GM23338 (cell line): ENCODE measurements around the gene ARHGAP32. TPM values are rescaled to one million over a fixed set of nuclear protein-coding genes. Genes with fewer than 3 reads are reported as not detected.

ENCODE experiments used
- ATAC-seq: fragments of 200-7000 bp; cut with Tn5 transposase; 3 replicates; pipeline ENCODE4 v1.9.1; 2020
- DNase-seq: peaks from one replicate; pipeline ENCODE4 v3.0.0-alpha.2; 2015; ENCODE audit warnings: low spot score
- H2AFZ ChIP-seq: fragments of 200-600 bp; sonication (generic); 2 replicates; pipeline ENCODE4 v1.8.0; 2016; ENCODE audit warnings: antibody characterized with exemption, mild to moderate bottlenecking, moderate library complexity
- H3F3A ChIP-seq: fragments of 200-600 bp; sonication (generic); replicated peaks from 2 replicates; pipeline ENCODE4 v1.8.0; 2017; ENCODE audit warnings: antibody characterized with exemption, mixed run types, low read depth
- H3K27ac ChIP-seq: fragments of 200-600 bp; sonication (generic); 2 replicates; pipeline ENCODE4 v1.6.1; 2016; ENCODE audit warnings: low read depth
- H3K27me3 ChIP-seq: fragments of 200-600 bp; sonication (generic); 2 replicates; pipeline ENCODE4 v1.8.0; 2016; ENCODE audit warnings: mild to moderate bottlenecking, mixed run types, moderate library complexity; ENCODE audit not compliant: insufficient read depth
- H3K36me3 ChIP-seq: fragments of 200-600 bp; sonication (generic); 2 replicates; pipeline ENCODE4 v1.8.0; 2016; ENCODE audit warnings: mild to moderate bottlenecking; ENCODE audit not compliant: insufficient read depth
- H3K4me1 ChIP-seq: fragments of 200-600 bp; sonication (generic); 2 replicates; pipeline ENCODE4 v1.8.0; 2016; ENCODE audit warnings: mild to moderate bottlenecking, moderate library complexity; ENCODE audit not compliant: insufficient read depth
- H3K4me2 ChIP-seq: fragments of 200-600 bp; sonication (generic); 2 replicates; pipeline ENCODE4 v1.7.1; 2017; ENCODE audit warnings: mixed run types
- H3K4me3 ChIP-seq: fragments of 200-600 bp; sonication (generic); 2 replicates; pipeline ENCODE4 v1.6.1; 2016; ENCODE audit warnings: mixed run types
- H3K79me2 ChIP-seq: fragments of 200-600 bp; sonication (generic); replicated peaks from 2 replicates; pipeline ENCODE4 v1.8.0; 2017; ENCODE audit warnings: mild to moderate bottlenecking; ENCODE audit not compliant: insufficient read depth
- H3K9me2 ChIP-seq: fragments of 200-600 bp; sonication (generic); 2 replicates; pipeline ENCODE4 v1.8.0; 2017; ENCODE audit not compliant: insufficient read depth
- H4K20me1 ChIP-seq: fragments of 200-600 bp; sonication (generic); replicated peaks from 2 replicates; pipeline ENCODE4 v1.8.0; 2017; ENCODE audit warnings: mild to moderate bottlenecking; ENCODE audit not compliant: insufficient read depth
- H3K27ac Mint-ChIP-seq: 2 replicates; pipeline ENCODE4 v1.8.0; 2020; ENCODE audit warnings: inconsistent platforms, mild to moderate bottlenecking, moderate library complexity, mixed read lengths
- H3K27me3 Mint-ChIP-seq: 3 replicates; pipeline ENCODE4 v1.8.0; 2022; ENCODE audit warnings: low read depth, mild to moderate bottlenecking, moderate library complexity, mixed read lengths, inconsistent platforms; ENCODE audit not compliant: insufficient read depth, poor library complexity
- H3K36me3 Mint-ChIP-seq: 3 replicates; pipeline ENCODE4 v1.8.0; 2021; ENCODE audit warnings: low read depth, mild to moderate bottlenecking, inconsistent platforms, moderate library complexity, mixed read lengths
- H3K4me1 Mint-ChIP-seq: 3 replicates; pipeline ENCODE4 v1.8.0; 2020; ENCODE audit warnings: mild to moderate bottlenecking, inconsistent platforms, mixed read lengths
- H3K4me3 Mint-ChIP-seq: 3 replicates; pipeline ENCODE4 v1.8.0; 2021; ENCODE audit warnings: moderate library complexity, mild to moderate bottlenecking, inconsistent platforms, mixed read lengths
- H3K9me3 Mint-ChIP-seq: 3 replicates; pipeline ENCODE4 v1.8.0; 2020; ENCODE audit warnings: moderate library complexity, mild to moderate bottlenecking, inconsistent platforms, mixed read lengths
- CREB1 ChIP-seq: fragments of 250-450 bp; sonication (Bioruptor Pico); IDR thresholded peaks from 2 replicates; pipeline ENCODE4 v1.5.0; 2020; ENCODE audit warnings: low read depth, mild to moderate bottlenecking, moderate library complexity
- EZH2 ChIP-seq: fragments of 200-600 bp; sonication (generic); IDR thresholded peaks from one replicate; pipeline ENCODE4 v1.8.0; 2017; ENCODE audit warnings: antibody characterized with exemption, mild to moderate bottlenecking, low read depth; ENCODE audit not compliant: unreplicated experiment
- EZH2phosphoT487 ChIP-seq: fragments of 200-600 bp; sonication (generic); IDR thresholded peaks from one replicate; pipeline ENCODE4 v1.8.1; 2018; ENCODE audit warnings: antibody characterized with exemption; ENCODE audit not compliant: unreplicated experiment
- JUNB ChIP-seq: IDR thresholded peaks from one replicate; pipeline ENCODE4 v1.6.1; 2016; ENCODE audit warnings: antibody characterized with exemption; ENCODE audit not compliant: unreplicated experiment
- NANOG ChIP-seq: IDR thresholded peaks from 2 replicates; pipeline ENCODE4 v1.6.1; 2016; ENCODE audit warnings: antibody characterized with exemption, borderline replicate concordance
- POLR2AphosphoS5 ChIP-seq: IDR thresholded peaks from 2 replicates; pipeline ENCODE4 v1.6.1; 2016; ENCODE audit warnings: antibody characterized with exemption, low read depth
- STAT1 ChIP-seq: IDR thresholded peaks from one replicate; pipeline ENCODE4 v1.6.1; 2016; ENCODE audit warnings: antibody characterized with exemption; ENCODE audit not compliant: unreplicated experiment
- ZNF114 ChIP-seq: fragments of 250-450 bp; sonication (Bioruptor Pico); IDR thresholded peaks from 2 replicates; pipeline ENCODE4 v1.5.0; 2020; ENCODE audit warnings: mild to moderate bottlenecking, moderate library complexity
- ZNF331 ChIP-seq: fragments of 250-450 bp; sonication (Bioruptor Pico); IDR thresholded peaks from 2 replicates; pipeline ENCODE4 v1.5.0; 2020; ENCODE audit warnings: low read depth, mild to moderate bottlenecking, moderate library complexity
- polyA plus RNA-seq: library from polyadenylated mRNA; unstranded; fragments of >200 nt; fragmentation: Nextera tagmentation; extraction: Ambion mirVana; gene quantifications from 2 replicates; pipeline ENCODE4 v1.2.1, GENCODE V29; 2016
- total RNA-seq: library from RNA; depleted of rRNA; stranded (reverse); fragments of >200 nt; shearing (Covaris generic); gene quantifications from 2 replicates; pipeline ENCODE4 v1.2.3, GENCODE V29; 2014
- TF ChIP-seq, protein P1 (sequence below): IDR thresholded peaks from 2 replicates; pipeline ENCODE4 v1.6.1; 2016; ENCODE audit warnings: antibody characterized with exemption
- TF ChIP-seq, protein P2 (sequence below), 2 experiments: fragments of 200-600 bp in 1 of 2; sonication (generic) in 1 of 2; conservative IDR thresholded peaks; 2 replicates each; pipeline versions ENCODE4 v1.5.1 to v1.6.1; 2016 to 2017; ENCODE audit warnings: antibody characterized with exemption in 2 of 2, low read depth in 2 of 2, mild to moderate bottlenecking in 2 of 2, moderate library complexity in 1 of 2
- TF ChIP-seq, protein P3 (sequence below): IDR thresholded peaks from one replicate; pipeline ENCODE4 v1.6.1; 2018; ENCODE audit warnings: antibody characterized with exemption; ENCODE audit not compliant: unreplicated experiment
- TF ChIP-seq, protein P4 (sequence below): fragments of 250-450 bp; sonication (Bioruptor Pico); IDR thresholded peaks from 2 replicates; pipeline ENCODE4 v1.5.0; 2020; ENCODE audit warnings: mild to moderate bottlenecking, moderate library complexity

ARHGAP32 gene
- total and polyA plus RNA-seq, 2 experiments from 2014 or later, result 3.9 to 17.2 TPM

DNA sequence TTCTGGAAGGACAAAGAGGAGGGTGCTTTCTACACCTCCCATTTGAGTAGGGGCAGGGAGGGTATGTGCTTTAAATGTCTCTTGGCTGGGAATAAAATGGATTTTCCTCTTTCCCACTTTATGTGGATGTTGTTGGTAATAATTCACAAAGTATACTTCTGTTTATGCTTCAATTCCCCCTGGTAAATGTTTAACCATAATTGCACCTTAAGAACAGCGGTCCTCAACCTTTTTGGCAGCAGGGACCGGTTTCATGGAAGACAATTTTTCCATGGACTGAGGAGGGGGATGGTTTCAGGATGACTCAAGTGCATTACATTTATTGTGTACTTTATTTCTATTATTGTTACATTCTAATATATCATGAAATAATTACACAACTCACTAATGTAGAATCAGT lies 245.5 kb downstream of the ARHGAP32 start:
- no peaks in the 10 kb centered on the region for H3K9me2 ChIP-seq
- H3K27me3 ChIP-seq, result no peaks in the 10 kb centered on the region
- H3K27me3 Mint-ChIP-seq, result no peaks in the 10 kb centered on the region
- H3K9me3 Mint-ChIP-seq, result no peaks in the 10 kb centered on the region; the same call in 2 of the 3 replicates
- H3K4me2 ChIP-seq, result no peak overlapping the region
- no peaks in the 10 kb centered on the region; the same call in 1 of the 2 replicates for H3K4me1 ChIP-seq
- H3F3A ChIP-seq, result no peaks in the 10 kb centered on the region
- DNase-seq (no peak), ATAC-seq (no peak)
- H3K4me3 Mint-ChIP-seq, result no peak overlapping the region
- H2AFZ ChIP-seq, result no peak overlapping the region
- 0 out of 2 replicates have a peak, but pooled peaks cover 3% of the 10 kb centered on the region for H4K20me1 ChIP-seq
- H3K27ac Mint-ChIP-seq, result no peak overlapping the region
- no peaks in the 10 kb centered on the region for H3K79me2 ChIP-seq
- H3K36me3 ChIP-seq, result no peaks in the 10 kb centered on the region
- H3K4me3 ChIP-seq, result no peak overlapping the region
- no peaks in the 10 kb centered on the region for H3K36me3 Mint-ChIP-seq
- TF ChIP-seq, protein P1, sequence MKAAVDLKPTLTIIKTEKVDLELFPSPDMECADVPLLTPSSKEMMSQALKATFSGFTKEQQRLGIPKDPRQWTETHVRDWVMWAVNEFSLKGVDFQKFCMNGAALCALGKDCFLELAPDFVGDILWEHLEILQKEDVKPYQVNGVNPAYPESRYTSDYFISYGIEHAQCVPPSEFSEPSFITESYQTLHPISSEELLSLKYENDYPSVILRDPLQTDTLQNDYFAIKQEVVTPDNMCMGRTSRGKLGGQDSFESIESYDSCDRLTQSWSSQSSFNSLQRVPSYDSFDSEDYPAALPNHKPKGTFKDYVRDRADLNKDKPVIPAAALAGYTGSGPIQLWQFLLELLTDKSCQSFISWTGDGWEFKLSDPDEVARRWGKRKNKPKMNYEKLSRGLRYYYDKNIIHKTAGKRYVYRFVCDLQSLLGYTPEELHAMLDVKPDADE, result no peak
- TF ChIP-seq, protein P2, sequence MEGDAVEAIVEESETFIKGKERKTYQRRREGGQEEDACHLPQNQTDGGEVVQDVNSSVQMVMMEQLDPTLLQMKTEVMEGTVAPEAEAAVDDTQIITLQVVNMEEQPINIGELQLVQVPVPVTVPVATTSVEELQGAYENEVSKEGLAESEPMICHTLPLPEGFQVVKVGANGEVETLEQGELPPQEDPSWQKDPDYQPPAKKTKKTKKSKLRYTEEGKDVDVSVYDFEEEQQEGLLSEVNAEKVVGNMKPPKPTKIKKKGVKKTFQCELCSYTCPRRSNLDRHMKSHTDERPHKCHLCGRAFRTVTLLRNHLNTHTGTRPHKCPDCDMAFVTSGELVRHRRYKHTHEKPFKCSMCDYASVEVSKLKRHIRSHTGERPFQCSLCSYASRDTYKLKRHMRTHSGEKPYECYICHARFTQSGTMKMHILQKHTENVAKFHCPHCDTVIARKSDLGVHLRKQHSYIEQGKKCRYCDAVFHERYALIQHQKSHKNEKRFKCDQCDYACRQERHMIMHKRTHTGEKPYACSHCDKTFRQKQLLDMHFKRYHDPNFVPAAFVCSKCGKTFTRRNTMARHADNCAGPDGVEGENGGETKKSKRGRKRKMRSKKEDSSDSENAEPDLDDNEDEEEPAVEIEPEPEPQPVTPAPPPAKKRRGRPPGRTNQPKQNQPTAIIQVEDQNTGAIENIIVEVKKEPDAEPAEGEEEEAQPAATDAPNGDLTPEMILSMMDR (conservative IDR thresholded peaks at IDR 0.05; ENCODE audit: low read depth in 2 of 2), result no peak
- TF ChIP-seq, protein P3, sequence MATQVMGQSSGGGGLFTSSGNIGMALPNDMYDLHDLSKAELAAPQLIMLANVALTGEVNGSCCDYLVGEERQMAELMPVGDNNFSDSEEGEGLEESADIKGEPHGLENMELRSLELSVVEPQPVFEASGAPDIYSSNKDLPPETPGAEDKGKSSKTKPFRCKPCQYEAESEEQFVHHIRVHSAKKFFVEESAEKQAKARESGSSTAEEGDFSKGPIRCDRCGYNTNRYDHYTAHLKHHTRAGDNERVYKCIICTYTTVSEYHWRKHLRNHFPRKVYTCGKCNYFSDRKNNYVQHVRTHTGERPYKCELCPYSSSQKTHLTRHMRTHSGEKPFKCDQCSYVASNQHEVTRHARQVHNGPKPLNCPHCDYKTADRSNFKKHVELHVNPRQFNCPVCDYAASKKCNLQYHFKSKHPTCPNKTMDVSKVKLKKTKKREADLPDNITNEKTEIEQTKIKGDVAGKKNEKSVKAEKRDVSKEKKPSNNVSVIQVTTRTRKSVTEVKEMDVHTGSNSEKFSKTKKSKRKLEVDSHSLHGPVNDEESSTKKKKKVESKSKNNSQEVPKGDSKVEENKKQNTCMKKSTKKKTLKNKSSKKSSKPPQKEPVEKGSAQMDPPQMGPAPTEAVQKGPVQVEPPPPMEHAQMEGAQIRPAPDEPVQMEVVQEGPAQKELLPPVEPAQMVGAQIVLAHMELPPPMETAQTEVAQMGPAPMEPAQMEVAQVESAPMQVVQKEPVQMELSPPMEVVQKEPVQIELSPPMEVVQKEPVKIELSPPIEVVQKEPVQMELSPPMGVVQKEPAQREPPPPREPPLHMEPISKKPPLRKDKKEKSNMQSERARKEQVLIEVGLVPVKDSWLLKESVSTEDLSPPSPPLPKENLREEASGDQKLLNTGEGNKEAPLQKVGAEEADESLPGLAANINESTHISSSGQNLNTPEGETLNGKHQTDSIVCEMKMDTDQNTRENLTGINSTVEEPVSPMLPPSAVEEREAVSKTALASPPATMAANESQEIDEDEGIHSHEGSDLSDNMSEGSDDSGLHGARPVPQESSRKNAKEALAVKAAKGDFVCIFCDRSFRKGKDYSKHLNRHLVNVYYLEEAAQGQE, result no peak
- TF ChIP-seq CREB1 (CRISPR knock-in tag) (no peak), NANOG (no peak), EZH2phosphoT487 (no peak), POLR2AphosphoS5 (no peak), EZH2 (no peak), STAT1 (no peak), ZNF114 (no peak), JUNB (no peak), ZNF331 (CRISPR knock-in tag) (no peak)
- TF ChIP-seq, protein P4, sequence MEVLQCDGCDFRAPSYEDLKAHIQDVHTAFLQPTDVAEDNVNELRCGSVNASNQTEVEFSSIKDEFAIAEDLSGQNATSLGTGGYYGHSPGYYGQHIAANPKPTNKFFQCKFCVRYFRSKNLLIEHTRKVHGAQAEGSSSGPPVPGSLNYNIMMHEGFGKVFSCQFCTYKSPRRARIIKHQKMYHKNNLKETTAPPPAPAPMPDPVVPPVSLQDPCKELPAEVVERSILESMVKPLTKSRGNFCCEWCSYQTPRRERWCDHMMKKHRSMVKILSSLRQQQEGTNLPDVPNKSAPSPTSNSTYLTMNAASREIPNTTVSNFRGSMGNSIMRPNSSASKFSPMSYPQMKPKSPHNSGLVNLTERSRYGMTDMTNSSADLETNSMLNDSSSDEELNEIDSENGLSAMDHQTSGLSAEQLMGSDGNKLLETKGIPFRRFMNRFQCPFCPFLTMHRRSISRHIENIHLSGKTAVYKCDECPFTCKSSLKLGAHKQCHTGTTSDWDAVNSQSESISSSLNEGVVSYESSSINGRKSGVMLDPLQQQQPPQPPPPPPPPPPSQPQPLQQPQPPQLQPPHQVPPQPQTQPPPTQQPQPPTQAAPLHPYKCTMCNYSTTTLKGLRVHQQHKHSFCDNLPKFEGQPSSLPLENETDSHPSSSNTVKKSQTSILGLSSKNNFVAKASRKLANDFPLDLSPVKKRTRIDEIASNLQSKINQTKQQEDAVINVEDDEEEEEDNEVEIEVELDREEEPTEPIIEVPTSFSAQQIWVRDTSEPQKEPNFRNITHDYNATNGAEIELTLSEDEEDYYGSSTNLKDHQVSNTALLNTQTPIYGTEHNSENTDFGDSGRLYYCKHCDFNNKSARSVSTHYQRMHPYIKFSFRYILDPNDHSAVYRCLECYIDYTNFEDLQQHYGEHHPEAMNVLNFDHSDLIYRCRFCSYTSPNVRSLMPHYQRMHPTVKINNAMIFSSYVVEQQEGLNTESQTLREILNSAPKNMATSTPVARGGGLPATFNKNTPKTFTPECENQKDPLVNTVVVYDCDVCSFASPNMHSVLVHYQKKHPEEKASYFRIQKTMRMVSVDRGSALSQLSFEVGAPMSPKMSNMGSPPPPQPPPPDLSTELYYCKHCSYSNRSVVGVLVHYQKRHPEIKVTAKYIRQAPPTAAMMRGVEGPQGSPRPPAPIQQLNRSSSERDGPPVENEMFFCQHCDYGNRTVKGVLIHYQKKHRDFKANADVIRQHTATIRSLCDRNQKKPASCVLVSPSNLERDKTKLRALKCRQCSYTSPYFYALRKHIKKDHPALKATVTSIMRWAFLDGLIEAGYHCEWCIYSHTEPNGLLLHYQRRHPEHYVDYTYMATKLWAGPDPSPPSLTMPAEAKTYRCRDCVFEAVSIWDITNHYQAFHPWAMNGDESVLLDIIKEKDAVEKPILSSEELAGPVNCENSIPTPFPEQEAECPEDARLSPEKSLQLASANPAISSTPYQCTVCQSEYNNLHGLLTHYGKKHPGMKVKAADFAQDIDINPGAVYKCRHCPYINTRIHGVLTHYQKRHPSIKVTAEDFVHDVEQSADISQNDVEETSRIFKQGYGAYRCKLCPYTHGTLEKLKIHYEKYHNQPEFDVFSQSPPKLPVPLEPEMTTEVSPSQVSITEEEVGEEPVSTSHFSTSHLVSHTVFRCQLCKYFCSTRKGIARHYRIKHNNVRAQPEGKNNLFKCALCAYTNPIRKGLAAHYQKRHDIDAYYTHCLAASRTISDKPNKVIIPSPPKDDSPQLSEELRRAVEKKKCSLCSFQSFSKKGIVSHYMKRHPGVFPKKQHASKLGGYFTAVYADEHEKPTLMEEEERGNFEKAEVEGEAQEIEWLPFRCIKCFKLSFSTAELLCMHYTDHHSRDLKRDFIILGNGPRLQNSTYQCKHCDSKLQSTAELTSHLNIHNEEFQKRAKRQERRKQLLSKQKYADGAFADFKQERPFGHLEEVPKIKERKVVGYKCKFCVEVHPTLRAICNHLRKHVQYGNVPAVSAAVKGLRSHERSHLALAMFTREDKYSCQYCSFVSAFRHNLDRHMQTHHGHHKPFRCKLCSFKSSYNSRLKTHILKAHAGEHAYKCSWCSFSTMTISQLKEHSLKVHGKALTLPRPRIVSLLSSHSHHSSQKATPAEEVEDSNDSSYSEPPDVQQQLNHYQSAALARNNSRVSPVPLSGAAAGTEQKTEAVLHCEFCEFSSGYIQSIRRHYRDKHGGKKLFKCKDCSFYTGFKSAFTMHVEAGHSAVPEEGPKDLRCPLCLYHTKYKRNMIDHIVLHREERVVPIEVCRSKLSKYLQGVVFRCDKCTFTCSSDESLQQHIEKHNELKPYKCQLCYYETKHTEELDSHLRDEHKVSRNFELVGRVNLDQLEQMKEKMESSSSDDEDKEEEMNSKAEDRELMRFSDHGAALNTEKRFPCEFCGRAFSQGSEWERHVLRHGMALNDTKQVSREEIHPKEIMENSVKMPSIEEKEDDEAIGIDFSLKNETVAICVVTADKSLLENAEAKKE, result no peak
- H3K4me1 Mint-ChIP-seq, result no peaks in the 10 kb centered on the region
- H3K27ac ChIP-seq, result no peak overlapping the region
